NCI-H446 (cell line): ENCODE measurements around the gene YWHAQ.

Experiments
- DNase-seq, 2 experiments: peaks; one replicate each; lab custom pipeline; 2025; lab: John Stamatoyannopoulos, UW

The YWHAQ gene

DNA sequence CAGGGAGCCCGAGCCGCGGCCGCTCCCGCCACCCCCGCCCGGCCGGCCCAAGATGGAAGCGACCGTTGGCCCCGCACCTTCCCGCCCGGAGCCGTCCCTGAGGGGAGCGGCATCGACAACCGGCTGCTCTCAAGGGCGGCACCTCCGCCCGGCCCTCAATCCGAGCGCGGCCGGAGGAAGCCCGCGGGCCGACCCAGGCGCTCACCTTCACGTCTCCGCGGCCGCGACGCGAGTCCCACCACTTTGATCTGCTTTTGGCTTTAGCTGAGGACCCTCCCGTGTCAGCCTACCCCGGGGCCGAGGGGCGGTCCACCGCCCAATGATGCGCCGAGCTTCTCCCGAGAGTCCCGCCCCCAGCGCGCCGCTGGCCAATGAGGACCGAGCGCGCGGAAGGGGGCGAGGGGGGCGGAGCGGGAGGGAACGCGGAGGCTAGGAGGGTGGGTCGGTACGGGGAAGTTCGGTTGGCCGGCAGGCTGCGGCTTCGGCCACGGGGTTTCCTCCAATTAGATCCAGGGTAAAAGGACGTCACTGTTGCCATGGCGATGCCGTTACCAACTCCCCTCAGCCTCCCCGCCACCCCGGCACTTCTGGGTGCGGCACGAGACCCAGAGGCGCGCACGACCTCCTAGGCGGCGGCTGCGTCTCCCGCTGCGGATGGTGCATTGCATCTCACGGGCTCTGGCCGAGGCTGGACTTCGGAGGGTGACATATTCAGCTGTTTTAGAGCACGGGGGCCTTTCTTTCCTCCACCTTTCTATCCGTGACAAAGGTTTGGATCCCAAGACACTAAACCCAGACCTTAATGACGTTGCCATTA, at the start of gene YWHAQ:
Gene YWHAQ (minus strand): TSS at position 262 of the 817 bp plus-strand sequence. CDS start 545 bp downstream, outside the sequence.
- peak; percentile 97 to 98 for DNase-seq

DNA sequence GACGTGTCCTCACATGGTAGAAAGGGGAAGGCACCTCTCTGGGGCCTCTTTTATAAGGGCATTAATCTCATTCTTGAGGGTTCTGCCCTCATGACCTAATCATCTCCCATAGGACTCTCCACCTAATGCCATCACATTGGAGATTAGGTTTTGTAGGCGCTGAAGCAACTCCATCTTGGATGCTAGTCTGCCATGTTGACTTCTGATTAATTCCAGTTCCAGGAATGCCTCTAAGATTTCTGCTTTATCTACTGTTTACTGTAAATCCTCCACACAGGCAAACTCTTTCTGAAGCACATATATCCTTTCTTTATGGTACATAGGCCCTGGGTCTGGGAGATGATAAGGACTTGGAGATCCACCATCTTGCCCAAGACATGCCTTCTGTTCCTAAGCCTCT, 49.3 kb upstream of the YWHAQ start:
- no peak for DNase-seq

DNA sequence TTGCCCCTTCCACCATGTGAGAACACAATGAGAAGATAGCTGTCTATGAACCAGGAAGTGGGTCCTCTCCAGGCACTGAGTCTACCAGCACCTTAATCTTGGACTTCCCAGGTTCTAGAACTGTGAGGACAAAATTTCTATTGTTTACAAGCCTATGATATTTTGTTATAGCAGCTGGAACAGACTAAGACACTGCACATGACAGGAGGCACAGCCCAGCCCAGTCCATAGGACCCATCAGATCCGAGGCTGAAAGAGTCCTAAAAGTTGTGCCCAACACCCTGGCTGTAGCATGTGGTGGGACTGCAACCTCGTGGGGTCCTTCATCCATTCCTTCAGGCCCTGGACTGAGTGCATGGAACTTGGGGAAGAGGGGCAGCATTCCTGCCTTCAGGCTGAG, 48.4 kb upstream of the YWHAQ start:
- no peak for DNase-seq

DNA sequence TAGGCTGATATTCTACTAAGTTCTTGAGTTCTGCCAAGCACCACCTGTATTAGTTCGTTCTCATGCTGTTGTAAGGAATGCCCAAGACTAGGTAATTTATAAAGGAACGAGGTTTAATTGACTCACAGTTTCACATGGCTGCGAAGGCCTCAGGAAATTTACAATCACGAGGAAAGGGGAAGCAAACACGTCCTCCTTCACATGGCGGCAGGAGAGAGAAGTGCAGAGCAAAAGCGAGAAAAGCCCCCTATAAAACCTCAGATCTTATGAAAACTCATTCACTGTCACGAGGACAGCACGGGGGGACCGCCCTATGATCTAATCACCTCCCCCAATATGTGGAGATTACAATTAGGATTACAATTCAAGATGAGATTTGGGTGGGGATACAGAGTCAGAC, 47.7 kb upstream of the YWHAQ start:
- DNase-seq = no peak

DNA sequence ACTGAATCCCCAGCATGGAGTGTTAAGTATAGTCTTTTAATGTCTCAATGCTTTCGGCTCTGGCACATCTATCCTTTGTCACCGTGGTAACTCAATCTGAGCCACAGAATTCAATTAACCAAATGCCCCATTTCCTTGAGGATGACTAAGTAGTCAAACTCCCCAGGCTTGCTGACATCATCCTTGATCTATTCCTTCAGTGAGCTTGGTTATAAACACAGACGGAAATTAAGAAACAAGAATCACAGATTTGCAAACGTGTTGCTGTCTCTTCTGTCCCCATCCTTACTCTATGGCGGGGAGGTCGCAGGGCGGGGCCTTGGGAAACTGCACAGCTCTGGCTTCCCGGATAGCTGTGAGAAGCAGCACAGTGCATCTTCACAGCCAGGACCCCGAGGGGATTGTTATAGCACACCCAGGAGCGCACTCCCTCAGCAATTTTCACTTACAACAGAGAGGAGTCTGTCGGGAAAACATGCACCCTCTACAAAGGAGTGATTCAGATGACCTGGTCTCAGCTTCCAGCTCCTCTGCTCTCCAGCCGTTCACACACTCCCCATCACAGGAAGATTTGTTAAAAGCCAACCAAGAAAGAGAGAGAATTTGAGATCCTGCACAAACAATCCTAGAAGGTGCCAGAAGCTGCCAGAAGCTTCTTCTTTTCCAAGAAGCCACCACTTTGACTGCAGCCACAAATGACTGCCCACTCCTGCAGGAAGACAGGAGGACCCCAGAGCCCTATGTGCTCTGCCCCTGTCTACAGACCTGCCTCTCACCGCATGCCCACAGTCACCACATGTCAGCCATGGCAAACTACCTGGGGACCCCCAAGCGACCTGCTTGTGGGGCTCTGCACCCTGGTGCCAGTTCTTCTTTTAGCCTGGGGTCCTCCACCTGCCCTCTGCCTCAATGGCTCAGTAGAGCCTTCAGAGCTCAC, 44.9 kb upstream of the YWHAQ start:
- DNase-seq = no peak

DNA sequence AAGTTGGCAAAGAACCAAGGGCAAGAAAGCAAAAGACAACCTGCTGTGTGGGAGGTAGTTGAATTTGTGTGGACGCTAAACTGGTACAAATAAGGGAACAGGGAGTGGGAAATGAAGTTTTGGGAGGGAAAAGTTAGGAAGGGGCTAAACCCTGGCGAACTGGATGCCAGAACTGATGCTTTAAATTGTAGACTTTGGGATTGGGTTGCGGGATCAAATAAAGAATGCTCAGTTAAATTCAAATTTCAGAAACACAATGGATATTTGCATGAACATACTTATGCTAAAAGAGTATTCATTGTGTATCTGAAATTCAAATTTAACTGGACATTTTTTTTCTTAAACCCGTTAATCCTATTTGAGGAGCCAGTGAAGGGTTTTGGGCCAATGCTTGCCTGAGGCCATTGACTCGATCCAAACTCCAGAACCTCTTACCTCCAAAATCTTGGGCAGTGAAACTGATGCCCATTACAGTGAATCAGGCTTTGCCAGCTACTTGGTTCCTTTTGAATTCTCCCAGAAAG, 44.2 kb upstream of the YWHAQ start:
- no peak for DNase-seq

DNA sequence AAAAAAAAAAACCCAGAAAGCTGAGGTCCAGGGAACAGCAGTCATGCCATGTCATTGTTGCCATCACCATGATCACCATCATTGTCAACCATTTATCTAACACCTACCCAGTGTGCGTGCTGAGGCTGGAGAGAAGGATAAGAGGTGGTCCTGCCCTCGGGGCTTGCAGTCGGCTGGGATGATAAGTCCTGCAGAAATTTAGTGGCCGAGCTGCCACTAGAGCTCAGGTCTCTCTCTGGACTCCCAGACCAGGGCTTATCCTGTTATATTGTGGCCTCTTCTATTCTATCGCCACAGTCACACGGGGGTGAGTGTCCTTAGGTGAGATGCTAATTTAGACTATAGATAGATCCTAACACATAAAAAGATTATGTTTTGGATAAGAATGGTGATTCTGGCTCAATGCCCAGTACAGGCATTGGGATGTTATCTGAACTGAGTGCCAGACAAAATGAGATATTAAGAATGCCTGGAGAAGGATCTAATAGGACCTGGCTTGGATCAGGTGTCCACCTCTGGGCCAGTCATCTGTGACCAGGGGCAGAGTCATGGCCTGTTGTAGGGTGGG, 43.2 kb upstream of the YWHAQ start:
- no peak for DNase-seq

DNA sequence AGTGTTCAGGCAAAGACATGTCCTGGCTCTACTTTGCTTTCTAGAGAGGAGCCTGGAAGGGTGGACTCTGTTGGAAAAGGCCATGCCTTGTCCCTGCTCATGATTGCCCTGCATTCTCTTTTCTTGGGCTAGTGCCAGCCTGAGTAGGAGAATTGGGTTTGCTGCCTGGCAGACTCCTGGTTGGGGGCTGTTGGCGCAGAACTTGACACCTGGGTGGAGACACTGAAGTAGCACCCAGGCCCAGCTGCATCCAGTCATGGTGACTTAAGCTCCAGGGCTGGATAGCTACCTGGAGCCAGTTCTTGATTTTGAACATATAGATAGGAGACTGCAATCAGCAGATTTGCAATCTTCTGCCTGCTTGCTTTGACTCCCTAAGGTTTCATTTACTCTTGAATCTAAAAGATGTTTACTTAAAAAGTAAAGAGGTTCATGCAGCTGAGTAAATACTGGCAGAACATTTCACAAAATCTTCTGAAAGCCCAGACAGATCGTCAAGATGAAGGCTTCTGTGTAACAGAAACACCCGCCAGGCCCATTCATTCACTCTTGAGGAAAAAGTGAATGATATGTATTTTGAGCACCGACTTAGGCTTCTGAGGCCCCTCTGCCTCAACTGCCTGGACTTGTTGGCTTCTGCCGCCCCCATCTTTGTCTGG, 38.0 kb upstream of the YWHAQ start:
- DNase-seq = peak in 1 of 2 experiments; percentile 12

DNA sequence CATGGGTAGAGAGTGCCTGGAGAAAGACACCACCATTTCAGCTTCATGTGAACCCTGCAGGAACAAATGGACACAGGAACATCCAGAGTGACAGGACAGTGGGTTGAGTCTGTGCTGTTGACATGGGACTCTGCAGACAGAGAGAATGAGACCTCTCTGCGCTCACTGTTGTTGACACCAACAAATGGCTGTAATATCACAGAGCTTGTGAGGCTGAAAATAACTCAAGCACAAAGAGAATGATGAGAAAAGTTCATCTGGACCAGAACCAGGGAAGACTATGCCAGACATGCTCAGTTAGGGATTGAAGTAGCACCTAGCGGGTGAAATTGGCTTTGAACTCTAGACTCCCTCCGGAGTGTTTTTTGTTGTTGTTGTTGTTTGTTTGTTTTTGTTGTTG, 37.0 kb upstream of the YWHAQ start:
- no peak for DNase-seq

DNA sequence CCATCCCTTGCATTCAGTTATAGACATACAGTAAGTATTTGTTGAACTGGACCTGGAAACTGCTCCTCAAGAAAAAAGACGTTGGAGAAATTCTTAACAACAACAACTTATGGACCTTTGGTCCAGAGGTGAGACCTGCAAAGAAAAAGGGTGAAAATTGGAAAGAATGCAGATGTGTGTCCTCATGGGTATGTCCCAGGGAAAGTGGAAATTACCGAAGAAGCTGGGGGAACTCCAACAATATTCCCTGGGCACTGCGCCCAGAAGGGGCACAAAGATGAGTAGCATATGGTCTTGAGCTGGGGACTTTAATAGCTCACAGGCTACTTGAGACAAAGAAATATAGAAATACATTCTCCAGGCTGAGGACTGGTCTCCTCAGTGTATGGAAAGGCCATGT, 35.5 kb upstream of the YWHAQ start:
- peak in 1 of 2 experiments; percentile 30 for DNase-seq

DNA sequence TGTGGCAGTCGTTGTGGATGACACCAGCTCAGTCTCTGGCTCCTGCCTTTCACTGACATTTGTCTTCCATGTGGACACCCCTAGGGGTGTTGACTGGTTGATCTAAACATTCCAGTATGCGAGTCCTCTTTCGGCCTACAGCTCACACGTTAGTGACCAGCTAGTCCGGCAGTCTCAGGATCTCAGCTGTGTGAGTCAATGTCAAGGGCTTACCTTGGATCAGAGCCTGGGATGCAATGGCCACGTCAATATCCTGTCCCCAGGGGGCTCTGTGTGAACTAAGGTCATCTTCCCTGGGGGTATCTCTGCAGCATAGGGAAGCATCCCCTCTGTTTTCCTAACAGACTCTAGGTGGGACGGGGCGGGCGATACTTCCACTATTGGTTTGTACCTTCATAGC, 35.1 kb upstream of the YWHAQ start:
- no peak for DNase-seq

DNA sequence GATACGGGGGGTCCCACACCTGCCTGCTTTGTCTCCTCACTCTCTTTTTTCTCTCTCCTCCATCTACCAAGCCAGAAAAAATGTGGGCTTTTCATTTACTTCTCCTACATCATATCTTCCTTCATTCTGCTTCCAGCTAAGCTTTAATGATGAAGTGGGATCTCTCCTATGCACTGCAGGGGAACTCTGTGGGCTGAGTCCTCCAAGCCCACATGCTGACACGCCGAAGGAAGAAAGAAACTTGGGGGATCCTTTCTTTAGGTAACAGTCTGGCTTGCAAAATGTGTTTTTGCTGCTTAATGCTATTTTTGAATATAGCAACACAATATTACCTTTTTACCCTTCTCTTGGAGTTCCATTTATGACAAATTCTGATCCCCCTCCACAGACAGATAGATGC, 33.6 kb upstream of the YWHAQ start:
- DNase-seq = no peak

DNA sequence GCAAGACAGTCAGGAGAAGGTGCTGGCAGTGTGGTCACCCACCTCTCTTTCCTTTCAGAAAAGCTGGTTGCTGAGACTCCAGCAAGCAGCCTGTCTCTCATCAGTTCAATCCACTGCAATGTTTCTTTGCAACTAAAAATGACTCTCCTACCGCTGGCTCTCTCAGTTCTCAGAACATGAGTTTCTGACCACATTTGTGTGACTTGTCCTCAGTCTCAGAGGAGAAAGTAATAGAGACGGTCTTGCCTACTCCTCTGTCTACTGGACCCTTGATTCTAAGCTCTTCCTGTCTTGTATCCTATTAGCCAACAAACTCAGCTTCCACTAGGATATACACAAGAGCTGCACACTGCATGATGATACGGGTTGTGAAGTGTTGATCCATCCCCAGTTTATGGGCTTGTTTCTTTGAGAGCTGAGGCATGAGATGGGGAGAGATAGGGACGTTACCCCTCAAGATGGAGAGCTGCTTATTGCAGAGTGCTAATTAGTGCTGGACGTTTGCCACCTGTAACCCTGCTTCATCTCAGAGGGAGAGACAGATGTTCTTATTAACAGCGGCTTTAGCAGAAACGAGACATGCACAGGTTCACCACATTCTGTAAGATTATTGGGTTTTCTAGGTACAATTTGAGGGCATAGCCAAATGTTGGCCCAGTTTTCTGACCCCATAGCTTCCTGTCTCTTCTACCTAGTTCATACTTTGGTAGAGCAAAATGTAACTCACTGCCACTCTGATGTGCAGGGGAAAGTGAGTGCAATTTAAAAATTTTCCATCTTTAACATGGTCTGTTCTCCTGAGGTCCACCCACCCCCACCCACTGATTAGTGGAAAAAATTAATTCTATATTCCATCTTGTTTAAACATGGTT, 32.4 kb upstream of the YWHAQ start:
- DNase-seq = peak in 1 of 2 experiments; percentile 7

DNA sequence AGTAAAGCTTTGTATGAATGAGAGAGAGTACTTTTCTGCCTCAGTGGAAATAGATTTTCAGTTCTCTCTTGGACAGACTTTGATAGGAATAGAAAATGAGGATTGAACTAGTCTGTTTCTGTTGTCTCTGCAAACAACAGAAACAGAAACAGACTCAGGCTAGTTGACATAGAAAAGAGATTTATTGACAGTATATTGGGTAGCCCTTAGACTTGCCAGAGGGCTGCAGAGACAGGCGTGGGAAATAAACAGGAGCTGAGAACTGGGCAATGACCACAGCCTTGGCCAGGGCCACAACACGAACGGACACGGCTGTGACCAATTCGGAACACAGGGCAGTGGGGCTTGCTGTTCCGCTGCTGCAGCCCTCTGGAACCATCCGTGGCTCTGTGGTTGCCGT, 30.5 kb upstream of the YWHAQ start:
- DNase-seq = no peak

DNA sequence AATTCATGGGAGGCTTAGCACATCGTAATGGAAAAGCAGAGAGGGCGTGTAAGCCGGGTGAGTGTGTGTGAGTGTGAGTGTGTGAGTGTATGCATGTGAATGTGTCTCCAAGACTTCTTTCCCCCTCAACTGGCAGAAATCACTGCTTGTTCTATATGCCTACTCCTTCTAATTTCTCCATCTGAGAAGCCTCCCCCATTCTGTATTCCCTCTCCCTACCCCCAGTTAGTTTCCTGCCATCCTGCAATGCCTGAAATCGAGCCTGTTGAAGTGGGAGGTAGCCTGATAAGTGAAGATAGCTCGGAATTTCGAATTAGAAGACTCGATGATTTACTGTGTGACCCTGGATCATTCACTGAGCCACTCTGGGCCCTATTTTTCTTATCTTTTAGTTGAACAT, 30.0 kb upstream of the YWHAQ start:
- no peak for DNase-seq

DNA sequence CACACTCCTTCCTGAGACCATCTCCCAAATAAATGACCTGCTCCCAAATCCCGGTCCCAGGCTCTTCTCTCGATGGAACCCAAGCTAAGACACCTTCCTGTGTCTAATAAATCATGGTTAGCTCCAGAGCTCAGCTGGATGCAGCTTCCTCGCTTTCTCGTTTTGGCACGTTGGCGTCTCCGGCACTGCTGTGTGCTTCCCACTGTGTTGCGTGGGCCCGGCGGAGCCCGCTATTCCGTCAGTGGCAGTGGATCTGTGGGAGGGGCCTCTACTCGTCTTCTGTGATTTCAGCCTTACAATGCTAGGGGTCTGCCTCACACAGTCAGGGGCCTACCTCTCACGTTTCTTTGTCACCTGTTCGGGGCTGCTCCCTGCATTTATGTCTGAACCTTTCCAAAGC, 29.4 kb upstream of the YWHAQ start:
- DNase-seq = no peak

DNA sequence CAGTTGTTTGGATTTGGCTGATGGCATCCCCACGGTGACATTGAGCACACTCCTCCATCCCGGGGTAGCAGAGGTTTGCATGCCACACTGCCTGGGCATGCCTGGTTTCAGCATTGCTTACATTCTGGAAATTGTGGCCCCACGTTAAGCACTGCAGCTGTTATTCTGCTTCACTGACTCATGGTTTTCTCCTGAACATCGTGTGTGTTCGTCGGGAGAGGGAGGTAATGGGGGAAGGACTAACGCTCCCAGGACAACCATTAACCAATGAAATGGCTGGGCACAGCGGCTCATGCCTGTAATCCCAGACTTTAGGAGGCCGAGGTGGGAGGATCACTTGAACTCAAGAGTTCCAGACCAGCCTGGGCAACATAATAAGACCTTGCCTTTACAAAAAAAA, 28.2 kb upstream of the YWHAQ start:
- DNase-seq = no peak

DNA sequence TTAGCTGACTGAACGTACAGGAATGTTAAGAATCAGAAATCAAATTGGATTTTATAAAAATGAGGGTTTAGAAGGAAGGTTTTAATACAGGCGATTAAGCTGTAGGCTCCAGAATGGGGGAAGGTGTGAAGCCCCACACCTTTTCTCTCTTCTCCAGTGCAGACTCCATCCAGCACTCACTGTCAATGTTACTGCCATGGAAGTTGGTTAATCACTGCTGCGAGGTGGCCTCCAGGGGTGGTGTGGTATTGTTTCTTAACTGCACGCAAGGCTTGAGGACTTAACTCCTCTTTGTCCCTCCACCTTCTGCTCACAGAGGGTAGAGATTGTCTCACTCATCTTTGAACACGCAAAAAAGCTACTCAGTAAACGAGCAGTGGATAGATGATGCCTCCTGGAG, 26.9 kb upstream of the YWHAQ start:
- DNase-seq = no peak

DNA sequence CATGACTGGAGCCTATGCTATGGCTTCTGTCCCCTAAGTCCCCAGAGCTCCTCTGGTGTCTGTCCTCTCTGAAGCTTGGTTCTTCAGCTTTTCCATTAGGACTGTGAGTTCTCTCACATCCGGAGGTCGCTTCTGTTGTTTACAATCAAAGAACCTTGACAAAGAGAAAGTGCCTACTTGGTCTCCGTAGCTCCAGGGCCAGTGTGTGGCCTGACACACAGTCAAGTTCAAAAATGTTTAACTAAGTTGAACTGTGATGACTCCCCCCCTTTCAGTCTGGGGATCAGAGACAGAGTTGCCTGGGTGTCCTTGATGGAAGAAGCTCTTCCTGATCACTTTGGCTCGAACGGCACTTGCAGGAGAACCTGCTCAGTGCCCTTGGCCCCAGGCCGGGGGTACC, 26.3 kb upstream of the YWHAQ start:
- DNase-seq = no peak

DNA sequence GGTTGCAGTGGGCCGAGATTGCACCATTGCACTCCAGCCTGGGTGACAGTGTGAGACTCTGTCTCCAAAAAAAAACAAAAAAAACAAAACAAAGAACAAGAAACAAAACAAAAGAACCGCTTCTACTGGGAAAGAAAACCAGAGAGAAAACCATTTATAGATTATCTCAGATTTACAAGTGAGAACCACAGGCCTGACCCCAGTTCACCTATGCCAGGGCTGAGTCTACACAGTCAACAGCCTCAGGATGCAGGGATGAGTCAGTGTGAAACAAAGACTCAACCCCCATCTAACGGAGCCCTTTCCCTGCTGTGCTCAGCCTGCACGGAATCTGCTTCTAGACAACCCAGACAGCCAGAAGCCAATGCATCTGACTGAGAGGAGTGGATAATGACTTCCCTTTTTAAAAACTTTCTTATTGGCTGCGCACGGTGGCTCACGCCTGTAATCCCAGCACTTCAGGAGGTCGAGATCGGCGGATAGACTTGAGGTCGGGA, 25.5 kb upstream of the YWHAQ start:
- no peak for DNase-seq
